GM12801 (cell line): ENCODE data around the gene TCF7L2.

Experiments
- TF ChIP-seq, protein P1 (sequence below): IDR thresholded peaks from one replicate; pipeline ENCODE4 v1.5.1; 2011; ENCODE audit warnings: control low read depth; ENCODE audit not compliant: insufficient read length; ENCODE audit errors: extremely low read depth

Gene TCF7L2

DNA sequence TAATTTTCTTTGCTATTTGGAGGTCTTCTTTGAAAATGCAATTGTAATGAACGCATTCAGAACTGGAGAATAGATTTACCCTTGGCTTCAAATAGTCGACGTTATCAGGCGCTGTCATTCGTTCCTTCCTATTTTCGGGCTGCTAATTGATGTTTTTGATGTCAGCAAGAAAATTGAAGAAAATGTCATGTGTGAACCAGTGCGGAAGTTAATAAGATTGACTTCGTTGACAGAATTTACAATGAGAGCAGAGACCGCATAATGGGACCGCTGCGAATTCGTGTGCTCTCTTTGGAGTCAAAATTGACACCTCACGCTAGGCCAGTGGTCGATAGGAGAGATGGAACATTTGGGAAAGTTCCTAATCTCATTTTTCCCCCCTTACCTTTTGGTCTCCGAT lies 168.8 kb downstream of the TCF7L2 start:
- TF ChIP-seq, protein P1, sequence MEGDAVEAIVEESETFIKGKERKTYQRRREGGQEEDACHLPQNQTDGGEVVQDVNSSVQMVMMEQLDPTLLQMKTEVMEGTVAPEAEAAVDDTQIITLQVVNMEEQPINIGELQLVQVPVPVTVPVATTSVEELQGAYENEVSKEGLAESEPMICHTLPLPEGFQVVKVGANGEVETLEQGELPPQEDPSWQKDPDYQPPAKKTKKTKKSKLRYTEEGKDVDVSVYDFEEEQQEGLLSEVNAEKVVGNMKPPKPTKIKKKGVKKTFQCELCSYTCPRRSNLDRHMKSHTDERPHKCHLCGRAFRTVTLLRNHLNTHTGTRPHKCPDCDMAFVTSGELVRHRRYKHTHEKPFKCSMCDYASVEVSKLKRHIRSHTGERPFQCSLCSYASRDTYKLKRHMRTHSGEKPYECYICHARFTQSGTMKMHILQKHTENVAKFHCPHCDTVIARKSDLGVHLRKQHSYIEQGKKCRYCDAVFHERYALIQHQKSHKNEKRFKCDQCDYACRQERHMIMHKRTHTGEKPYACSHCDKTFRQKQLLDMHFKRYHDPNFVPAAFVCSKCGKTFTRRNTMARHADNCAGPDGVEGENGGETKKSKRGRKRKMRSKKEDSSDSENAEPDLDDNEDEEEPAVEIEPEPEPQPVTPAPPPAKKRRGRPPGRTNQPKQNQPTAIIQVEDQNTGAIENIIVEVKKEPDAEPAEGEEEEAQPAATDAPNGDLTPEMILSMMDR, result no peak

DNA sequence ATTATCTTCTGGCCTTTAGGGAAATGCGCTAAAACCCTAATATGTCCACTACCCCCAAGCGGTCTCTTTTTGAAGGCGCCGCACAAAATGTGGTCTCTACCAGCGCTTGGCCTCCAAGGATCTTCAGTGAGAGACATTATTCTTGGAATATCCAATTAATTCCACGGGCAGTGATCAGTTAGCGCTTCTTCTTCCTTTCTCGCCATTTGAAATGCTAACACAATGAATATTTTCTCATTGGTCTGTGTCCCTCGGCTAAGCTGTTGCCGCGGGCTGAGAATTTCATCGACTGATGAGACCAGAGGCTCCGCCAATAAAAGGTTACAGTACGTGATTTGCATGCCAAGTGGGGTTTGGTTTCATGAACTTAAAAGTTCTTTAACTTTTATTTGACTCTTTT lies 169.8 kb downstream of the TCF7L2 start:
- TF ChIP-seq, protein P1, result no peak

DNA sequence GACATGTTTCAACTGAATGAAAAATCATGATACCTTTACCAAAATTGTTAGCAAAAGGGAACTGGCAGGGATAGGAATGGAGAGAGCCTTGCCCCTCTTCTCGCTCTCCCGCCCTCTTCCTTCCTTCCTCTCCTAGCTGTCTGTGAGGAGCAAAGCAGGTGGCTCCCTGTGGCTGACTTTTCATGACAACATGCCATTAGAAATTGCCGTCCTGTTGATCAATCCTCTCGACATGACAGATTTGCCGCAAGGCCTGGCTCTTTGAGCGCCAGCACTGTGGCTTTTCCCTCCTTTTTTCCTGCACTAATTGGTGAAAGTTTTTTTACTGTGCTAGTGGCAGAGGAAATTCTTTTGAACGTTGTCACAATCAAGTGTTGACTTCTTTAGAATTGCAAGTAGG lies 171.1 kb downstream of the TCF7L2 start:
- TF ChIP-seq, protein P1, result no peak

DNA sequence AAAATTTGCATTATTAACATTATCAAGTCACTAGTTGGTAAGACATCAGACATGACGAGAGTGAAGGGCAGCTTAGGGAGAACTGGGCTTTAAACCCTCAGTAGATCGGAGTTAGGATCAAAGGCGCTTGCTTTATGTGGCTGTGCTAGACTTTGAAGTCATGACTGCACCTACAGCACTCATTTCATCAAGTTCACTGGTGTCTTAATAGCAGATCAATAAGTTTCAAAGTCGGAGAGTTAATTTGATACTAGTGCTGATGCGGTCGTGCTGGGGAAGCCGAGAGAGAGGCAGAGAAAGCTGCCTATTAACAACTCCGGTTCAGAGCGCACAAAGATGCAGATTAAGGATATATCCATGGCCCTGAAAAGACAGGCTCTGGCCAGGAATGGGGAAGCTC lies 172.9 kb downstream of the TCF7L2 start:
- TF ChIP-seq, protein P1, result no peak

DNA sequence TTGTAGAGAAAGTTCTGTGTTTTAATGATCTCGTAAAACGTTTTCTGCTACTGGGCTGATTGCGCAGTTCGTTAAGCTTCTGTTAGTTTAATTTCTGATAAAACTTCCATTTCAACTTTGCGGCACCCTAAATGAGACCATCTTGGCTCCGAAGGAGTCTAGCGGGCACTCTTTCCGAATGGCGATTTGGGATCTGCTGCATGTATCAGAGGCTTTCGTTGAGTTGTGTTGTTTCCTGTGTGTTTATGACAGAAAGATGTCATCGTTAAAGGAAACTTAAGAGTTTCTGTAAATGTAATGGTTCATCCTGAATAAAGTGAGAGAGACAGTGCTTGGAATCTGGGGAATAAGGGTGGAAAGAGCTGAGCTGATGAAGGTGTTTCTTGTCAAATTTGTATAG lies 174.7 kb downstream of the TCF7L2 start:
- TF ChIP-seq, protein P1, result no peak

DNA sequence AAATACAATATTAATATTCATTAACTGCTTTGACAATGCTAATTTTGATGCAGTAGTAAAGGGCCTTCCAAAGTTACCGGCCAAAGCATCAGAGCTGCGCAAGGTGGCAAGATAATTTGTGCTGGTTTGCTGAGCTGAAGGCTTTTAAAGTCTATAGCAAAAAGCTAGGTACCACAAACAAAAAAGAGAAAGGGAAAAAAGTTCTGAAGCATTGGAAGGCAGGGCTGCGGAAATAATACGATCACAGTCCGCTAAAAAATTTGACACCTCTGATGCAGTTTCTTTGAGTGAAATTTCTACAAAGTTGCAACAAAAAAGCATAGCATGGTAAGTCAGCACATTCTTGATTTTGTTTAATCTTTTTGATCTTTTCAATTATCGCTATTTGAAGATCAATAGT lies 175.6 kb downstream of the TCF7L2 start:
- TF ChIP-seq, protein P1, result no peak

DNA sequence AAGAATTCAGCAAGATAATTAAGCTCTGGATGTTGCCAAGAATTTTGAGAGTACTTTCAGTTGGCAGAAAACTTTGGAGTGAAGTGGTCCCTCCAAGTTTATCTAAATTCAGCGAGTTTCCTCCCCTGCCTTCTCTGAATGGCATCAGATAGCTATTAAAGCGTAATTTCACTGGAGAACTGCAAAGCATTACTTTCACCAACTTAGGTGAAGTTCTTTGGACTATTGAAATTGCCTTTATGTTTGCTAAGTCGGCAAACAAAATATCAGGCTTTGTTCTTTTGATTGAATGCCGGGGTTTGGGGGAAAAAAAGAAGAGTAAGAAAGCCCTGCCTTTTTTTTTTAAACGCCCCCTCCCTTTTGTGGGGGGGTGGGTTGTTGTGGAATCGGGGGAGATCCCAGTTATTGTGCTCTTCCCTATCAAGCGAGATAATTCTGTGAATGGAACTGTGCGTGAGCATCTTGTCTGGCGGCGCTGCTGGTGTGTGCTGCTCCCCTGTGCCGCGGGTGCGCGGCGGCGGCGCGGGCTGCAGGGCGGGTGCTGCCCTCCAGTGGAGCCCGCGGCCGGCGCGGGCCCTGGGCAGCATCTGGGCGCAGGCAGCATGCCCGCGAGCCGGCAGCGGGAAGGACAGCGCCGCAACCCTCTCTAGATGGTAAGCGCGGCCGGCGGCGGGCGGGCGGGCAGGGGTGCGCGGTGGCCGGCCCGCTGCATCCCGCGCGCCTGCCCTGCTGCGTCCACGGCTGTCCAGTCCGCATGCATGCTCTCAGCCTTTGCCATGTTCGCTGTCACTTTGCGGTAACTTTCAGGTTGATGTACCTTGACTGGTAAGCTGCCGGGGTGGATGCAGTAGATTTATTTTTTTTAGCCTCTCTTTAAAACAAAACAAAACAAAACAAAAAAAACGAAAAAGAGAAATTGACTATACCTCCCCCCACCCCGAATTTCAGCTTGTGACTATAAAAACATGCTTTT lies 176.5 kb downstream of the TCF7L2 start:
- TF ChIP-seq, protein P1, result no peak
